Measurements from ENCODE around the gene FIGNL2.

DNA sequence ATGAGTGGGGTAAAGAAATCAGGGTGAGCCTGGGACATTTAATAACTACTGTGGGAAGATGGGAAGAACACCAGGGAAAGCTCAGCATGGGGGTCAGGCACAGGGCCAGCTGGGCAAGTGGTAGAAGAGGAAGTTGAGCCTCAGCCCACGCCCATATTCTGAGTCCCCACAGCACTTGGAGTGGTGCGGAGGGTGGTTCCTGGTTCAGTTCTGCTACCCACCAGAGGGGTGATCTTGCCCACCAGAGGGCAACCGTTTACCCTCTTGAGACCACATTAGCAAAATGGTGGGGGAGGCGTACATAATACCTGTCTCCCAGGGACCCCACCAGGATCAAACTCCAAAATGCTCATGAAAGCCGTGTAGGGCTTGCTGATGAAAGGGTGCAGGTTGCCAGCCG lies 22.6 kb upstream of the FIGNL2 start:
- no peak for TF ChIP-seq POLR2AphosphoS5 (IDR thresholded peaks at IDR 0.05)
- no peak for TF ChIP-seq CTCF (IDR thresholded peaks at IDR 0.05)
- TF ChIP-seq POLR2A (IDR thresholded peaks at IDR 0.05) = no peak
- TF ChIP-seq EP300 (IDR thresholded peaks at IDR 0.05; ENCODE audit: low read depth) = no peak
